HG03045 (cell line): Measurements from ENCODE around the gene PGAM1.
"Not testable (repeated sequence)": the region's sequence is repeated elsewhere in the genome, so short reads cannot be mapped to it uniquely, and the experiment has no call there.

ENCODE experiments used
- ATAC-seq: cut with Tn5 transposase; IDR thresholded peaks from one replicate; pipeline ENCODE4 v1.9.1; 2021; ENCODE audit warnings: mild to moderate bottlenecking, moderate library complexity; ENCODE audit not compliant: unreplicated experiment

The PGAM1 gene

DNA sequence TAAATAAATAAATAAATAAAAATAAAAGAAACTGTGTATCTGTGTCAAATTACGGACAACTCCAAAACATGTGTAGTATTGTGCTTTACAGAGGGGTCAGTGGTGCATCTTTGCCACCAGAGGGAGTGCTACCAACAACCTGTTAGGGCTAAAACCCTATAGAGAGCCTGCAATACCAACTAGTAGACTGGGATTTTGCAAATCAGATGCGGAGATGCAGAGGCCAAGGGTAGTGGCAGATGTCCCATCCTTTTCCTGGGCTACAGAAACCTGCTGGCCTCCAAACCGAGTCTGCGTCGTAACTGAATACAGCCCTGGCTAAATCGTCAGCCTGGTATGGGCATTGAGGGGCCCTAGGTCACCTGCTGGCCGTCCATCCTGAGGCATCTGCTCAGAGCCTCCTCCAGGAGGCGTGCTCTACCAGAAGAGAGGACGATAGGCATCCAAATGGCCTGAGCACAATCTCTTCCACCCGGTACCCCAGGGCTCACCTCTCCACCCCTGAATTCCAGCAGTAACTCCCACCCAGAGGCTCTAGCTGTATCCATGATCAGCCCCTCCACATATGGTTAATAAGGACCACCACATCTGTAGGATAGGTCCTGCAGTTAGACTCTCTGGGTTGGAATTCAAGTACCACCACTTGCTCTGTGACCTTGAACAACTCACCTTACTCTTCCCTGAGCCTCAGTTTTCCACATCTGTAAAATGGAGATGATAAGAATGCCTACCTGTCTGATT, 18.6 kb upstream of the PGAM1 start:
- ATAC-seq = peak; percentile 90

DNA sequence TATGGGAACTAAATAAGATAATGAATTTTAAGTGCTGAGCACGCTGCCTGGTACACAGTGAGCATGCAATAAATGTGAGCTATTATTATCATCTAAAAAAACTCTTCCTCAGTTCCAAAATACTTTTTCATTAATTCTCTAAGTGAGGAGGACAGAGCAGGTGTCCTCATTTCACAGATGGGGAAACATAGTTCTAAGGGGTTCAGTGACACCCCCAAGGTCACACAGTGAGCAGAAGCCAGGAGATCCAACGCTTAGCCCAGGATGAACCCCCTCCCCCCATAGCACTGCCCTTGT, 18.1 kb upstream of the PGAM1 start:
- no peak for ATAC-seq

DNA sequence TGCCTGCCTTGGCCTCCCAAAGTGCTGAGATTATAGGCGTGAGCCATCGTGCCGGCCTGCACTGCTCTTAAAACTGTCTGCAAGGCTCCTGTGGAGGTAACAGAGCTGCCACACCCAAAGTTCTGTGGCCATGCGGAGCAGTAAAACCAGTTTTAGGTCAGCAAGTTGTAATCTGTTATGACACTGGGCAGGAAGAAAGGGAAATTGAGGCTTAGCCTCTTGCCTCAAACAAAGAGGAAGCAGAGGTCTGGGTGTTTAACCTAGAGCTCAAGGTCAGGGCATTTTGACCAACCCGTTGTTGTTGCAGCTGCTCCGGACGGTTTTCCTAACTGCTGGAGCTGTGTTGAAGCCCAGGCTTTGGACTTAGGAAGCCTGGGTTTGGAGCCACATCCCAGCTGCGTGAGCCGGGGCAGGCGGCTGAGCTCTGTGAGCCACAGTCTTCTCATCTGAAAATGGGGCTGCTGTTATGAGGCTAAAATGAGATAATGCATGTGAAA, 17.4 kb upstream of the PGAM1 start:
- no peak for ATAC-seq

DNA sequence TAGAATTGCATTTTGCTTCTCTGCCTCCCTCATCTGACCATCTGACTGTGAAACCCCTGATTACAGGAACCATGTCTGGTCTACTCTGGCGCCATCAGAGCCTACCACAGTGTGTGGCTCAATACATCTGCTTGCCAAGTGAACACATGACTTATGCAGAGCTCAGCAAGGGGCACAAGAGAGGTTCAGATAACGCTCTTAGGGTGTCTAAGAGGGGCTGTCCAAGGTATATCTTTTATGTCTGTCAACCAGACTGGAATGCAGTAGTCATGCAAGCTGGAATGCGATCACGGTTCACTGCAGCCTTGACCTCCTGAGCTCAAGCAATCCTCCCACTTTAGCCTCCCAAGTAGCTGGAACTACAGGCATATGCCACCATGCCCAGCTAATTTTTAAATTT, 14.6 kb upstream of the PGAM1 start:
- no peak for ATAC-seq

DNA sequence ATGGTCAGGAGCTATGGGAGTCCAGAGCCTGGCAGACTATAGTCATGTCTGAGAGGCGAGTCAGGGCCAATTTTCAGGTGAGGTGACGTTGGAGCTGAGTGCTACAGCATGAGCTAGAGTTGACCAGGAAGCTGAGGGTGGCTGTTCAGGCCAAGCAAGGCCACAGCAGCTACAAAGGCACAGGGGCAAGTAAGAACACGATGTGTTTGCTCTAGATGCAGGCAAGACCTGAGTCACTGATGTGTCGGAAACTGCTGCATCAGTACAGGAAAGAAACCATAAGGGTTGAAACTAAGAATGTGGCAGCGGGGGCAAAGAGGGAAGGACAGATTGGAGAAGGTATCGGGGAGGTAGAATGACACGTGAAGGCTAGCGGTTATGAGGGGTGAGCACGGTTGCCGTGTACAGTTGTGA, 13.1 kb upstream of the PGAM1 start:
- no peak for ATAC-seq

DNA sequence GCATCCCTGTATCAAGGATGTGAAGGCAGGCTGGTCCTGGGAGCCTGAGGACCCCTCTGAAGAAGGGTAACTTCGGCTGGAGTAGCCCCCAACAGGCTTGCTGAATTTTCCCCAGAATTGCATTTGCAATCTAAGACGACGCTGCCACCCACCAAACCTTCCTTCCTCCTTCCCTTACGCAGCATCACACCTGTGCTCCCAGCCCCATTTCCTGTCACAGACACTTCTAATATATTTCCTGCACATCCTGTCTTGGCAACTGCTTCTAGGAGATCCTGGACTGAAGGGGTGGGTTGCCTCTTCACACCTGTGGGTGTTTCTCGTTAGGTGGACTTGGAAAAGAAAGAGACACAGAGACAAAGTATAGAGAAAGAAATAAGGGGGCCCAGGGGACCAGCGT, 9.4 kb upstream of the PGAM1 start:
- no peak for ATAC-seq

DNA sequence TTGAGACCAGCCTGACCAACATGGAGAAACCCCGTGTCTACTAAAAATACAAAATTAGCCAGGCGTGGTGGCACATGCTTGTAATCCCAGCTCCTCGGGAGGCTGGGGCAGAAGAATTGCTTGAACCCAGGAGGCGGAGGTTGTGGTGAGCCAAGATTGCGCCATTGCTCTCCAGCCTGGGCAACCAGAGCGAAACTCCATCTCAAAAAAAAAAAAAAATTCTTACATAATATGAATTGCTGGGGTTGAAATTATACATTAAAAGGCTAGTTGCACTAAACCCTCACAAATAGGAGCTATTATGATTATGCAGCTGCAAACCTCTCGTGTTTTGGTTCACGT, 2.3 kb upstream of the PGAM1 start:
- ATAC-seq = not testable (repeated sequence)

DNA sequence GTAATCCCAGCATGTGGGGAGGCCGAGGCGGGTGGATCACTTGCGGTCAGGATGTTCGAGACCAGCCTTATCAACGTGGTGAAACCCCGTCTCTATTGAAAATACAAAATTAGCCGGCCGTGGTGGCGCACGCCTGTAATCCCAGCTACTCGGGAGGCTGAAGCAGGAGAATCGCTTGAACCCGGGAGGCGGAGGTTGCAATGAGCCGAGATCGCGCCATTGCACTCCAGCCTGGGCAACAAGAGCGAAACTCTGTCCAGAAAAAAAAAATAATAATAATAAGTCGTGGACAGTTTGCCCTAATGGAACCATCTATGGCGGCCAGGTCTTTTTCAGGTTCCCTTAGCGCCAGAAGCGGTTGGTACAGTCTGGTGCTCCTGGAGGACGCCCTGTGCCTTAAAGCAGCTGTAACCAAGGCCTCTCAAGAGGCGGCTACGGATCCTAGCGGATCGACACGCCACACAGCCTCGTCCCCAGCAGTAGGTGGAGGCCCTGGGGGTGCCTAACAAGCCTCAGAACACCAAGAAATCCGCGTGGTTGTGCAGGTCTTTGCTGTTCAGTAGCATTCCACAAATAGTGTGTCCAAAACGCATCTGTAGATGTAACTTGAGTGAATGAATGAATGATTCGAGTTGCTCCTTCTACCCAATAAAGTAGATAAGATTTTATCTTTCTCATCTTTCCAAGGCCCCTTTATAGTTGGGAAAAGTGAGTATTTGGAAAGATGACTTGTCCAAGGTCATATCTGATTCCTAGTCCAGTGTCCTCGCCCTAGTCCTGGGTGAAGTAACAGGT, 982 bp downstream of the PGAM1 start:
- ATAC-seq = no peak

DNA sequence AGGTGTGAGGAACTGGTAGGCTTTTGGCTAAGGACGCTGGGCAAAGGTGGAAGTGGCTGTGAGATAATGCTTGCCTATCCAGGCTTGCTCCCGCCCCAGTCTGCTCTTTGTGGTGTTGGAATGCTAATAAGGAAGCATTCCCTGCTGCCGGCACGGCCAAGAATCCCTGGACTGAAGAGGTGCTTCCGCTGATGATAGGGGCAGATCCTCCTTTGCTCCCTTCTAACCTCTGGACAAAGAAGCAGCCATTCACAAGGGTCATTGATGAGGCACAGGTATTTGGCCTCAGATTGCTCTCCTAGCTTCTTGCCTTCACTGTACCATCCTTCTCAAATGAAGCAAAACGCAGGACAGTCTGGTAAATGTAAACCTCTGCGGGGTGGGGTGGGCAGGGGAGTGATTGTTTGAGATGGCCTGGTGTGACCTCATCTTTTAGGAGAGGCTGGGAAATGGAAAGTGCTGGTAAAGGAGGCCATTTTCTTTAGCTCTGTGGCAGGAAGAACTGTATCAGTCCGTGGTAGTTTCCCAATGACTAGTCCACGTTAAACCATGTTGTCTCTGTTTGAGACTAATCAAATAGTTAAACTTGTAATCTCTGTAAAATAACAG, 1.7 kb downstream of the PGAM1 start:
- ATAC-seq = no peak

DNA sequence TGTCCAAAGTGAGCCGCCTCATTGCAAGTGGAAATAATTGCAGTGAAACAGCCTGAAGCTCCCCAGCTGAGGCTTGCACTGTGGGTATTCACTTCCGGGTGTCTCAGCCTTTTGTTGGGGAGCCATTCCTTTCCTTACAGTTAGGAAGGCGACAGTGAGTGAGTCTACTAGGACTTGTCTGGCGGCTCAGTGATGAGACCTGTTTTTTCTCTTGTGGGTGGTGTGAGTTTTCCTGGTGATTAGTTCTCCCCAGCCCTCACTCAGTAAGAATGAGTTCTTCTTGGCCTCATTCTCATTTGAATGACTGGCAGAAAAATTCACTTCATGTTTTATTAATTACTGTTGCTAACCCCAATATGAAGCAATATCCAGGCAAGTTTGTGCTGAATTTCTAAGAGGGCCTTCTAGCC, 2.6 kb downstream of the PGAM1 start:
- no peak for ATAC-seq

DNA sequence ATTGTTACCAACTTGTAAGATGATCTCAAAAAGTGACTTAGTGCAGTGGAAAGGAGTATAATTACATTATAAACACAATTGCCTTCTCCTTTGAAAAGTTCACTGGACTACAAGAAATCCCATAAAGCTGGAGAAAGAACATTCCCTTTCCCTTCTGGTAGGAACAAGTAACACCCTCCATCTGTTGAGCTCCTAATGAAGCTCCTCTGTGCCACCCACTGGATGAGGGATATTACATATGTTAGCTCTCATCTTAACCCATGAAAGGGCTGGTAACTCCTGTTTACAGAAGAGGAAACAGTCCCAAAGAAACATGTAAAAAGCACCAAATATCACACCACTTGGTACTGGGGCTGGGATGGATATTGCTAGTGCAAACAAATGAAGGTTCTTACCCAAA, 8.1 kb downstream of the PGAM1 start:
- ATAC-seq = no peak

DNA sequence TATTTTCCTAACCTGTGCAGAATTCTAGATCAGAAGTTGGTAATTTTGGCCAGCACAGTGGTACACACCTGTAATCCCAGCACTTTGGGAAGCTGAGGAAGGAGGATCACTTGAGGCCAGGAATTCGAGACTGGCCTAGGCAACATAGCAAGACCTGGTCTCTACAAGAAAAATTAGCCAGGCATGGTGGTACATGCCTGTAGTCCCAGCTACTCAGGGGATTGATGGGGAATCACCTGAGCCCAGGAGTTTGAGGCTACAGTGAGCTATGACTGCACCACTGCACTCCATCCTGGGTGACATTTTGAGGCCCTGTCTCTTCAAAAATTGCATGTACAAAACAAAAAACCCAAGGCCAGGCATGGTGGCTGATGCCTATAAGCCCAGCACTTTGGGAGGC, 8.6 kb downstream of the PGAM1 start:
- ATAC-seq = no peak

DNA sequence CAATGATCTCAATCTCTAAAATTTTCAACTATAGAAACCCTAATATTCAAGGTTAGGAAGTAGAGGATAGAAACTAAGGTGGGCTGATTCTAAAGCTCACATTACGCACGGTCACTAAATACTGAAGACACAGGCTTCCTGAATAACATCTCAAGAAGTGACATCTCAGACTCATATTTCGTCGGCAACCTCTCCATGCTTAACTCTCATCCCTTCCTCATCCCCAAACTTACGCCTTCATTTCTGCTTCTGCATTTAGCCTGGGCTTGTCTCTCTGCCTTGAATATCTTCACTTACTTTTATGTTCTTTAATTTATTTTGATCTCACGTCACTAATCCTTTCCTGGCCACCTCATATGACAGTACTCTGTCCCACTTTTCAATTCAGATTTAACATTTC, 9.2 kb downstream of the PGAM1 start:
- ATAC-seq = no peak

DNA sequence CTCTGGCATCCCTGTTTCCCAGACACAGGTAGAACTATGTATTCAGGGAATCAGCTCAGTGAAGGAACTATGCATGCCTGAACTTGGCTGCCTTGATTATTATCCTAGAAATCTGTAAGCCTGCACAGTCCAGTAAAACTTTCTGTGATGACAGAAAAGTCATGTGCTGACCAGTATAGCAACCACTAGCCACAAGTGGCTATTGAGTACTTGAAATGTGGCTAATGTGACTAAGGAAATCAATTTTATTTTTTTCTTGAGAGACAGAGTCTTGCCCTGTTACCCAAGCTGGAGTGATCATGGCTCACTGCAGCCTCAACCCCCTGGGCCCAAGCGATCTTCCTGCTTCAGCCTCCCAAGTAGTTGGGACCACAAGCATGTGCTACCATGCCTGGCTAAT, 16.3 kb downstream of the PGAM1 start:
- ATAC-seq = no peak

DNA sequence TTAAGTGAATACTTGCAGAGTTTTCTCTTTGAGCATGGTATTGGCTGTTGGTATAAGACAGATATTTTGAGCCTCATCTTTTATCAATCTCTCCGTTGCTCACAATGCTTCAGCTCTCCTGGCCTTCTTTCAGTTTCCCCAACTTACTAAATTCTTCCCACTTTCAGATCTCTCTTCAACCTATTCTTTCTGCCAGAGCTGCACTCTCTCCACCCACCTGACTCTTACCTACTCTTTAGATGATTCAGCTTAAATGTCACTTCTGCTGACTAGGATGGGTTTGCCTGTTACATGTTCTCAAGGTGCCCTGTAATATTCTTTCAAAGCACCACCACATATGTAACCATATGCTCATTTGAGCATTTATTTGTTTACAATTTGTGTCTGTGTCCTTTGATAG, 18.2 kb downstream of the PGAM1 start:
- ATAC-seq = no peak

DNA sequence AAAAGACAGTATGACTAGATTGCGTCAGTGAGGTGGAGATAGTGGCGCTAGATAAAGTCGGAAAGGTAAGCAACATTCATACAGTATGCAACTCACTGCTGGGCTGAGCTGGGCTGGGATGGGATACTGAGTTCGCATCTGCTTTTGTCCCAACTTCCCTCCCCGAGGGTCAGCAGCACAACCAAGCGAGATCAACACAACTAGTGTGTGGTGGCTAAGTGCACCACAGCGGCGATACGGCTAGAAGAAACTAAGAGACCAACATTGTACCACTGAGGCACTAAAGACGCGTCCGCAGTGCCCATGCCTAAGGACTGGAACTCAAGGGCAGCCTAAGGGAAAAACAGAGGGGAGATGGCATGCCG, 19.3 kb downstream of the PGAM1 start:
- ATAC-seq = no peak

DNA sequence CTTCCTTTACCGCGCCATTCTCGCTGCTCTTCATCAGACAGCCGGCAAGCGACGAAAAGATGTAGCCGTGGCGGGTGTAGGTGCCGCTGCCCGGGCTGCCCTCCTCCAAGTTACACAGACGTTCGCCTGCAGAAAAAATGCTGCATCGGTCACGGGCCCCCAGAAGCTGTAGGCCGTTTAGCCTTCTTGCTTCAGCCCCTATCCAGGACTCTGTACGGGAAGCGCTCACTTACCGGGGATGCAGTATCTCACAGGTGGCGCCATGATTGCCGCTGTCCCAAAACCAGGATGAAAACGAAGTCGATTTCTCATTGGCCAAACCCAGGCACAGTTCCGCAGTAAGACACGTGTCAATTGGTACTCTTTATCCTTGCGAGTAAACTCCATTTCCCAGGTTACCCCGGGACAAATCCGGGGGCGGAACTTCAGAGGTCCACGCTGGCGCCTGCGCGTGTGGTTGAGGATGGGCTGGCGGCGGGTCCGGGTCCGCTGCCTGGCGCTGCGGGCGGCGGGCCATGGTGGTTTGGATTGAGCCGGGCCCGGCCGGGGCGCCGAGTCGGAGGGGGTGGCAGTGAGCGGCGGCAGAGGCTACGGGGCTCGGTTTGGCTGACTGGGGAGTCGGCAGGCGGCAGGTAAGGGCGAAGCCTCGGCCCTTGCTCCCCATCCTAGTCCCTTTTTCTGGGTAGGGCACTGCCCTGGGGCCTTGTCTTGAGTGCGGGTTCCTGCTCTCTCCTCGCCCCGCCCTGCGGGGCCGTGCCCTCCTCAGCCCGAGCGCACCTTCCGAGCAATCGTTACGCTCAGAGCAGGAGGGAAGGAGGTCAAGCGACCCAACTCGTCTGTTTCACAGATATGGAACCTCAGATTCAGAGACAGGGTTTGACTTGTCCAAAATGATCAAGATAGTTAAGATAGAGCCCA, 20.0 kb downstream of the PGAM1 start, which contains the start of the genes EXOSC1 and ZDHHC16:
Gene EXOSC1, minus strand, starts transcription at position 285 of the 918 bp plus-strand sequence. Its CDS starts 21 bp downstream, at position 264.
Gene ZDHHC16, plus strand, starts transcription at position 454 of the 918 bp plus-strand sequence. CDS start 5,501 bp downstream, outside the sequence.
- peak; percentile 97 for ATAC-seq

DNA sequence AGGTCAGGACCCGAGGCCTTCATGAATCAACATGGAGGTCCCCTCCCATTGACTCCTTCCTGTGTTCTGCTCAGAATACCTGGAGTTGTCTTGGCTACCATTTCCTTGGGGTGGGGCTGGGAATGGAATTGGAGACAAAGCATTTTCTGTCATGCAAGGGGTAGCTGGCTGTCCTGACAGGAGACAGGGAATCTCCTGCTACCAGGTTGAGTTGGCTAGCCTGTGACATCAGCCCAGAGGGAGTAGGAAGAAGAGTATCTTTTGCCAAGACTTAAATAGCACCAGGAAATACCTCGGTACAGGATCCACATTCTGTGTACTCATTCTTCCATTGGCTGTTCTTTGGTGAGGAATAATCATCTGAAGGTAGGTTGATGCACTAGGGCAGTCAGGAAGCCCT, 24.8 kb downstream of the PGAM1 start:
- no peak for ATAC-seq

DNA sequence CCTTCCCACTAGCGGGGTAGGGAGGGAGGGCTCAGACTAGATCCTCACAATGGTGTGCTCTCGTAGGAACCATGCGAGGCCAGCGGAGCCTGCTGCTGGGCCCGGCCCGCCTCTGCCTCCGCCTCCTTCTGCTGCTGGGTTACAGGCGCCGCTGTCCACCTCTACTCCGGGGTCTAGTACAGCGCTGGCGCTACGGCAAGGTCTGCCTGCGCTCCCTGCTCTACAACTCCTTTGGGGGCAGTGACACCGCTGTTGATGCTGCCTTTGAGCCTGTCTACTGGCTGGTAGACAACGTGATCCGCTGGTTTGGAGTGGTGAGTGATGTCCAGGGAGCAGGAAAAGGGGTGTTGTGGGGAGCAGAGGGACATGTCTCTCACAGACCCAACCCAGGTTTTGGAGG, 25.6 kb downstream of the PGAM1 start:
- ATAC-seq = no peak

DNA sequence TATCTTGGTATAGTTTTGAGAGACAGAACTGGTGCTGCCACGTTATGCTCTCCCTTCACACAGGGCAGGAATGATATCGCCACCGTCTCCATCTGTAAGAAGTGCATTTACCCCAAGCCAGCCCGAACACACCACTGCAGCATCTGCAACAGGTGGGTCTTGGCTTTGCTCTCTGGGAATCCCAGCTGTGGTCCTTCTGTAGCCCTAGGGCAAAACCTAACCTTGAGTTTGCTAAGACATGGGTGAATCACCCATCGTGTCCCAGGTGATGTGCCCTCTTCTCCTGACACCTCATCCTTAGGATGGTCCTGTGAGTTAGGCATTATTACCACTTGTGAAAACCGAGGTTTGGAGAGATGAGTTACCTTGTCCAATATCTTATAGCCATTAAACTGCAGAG, 26.4 kb downstream of the PGAM1 start:
- ATAC-seq = no peak
